Stomach (tissue), 9 donors: ENCODE data around the gene IMP4. TPM values are rescaled to one million over a fixed set of nuclear protein-coding genes. Genes with fewer than 3 reads are reported as not detected.

Experiments
- DNase-seq, 2 donors: peaks; one replicate each; pipeline versions ENCODE4 v3.0.0 to v3.0.0-alpha.2; 2013 to 2019
- H3K27ac ChIP-seq, 5 donors: fragments of 200-600 bp in 4 of 5; sonication (generic) in 4 of 5; one replicate each; pipeline ENCODE4 v1.5.1; 2013 to 2019; ENCODE audit warnings: mild to moderate bottlenecking in 1 of 5, moderate library complexity in 1 of 5
- H3K27me3 ChIP-seq, 3 donors: fragments of 200-600 bp; sonication (generic); one replicate each; pipeline ENCODE4 v1.5.1; 2017 to 2019; ENCODE audit warnings: mixed run types in 1 of 3
- H3K36me3 ChIP-seq, 4 donors: fragments of 200-600 bp; sonication (generic); 1 replicate in 3 of 4; 2 replicates in 1 of 4; pipeline ENCODE4 v1.5.1; 2016 to 2019
- H3K4me1 ChIP-seq, 4 donors: fragments of 200-600 bp; sonication (generic); one replicate each; pipeline ENCODE4 v1.5.1; 2016 to 2019
- H3K4me3 ChIP-seq, 4 donors: fragments of 200-600 bp; sonication (generic) in 3 of 4; one replicate each; pipeline ENCODE4 v1.5.1; 2016 to 2019; ENCODE audit warnings: mild to moderate bottlenecking in 1 of 4
- H3K9me3 ChIP-seq, 4 donors: fragments of 200-600 bp; sonication (generic); one replicate each; pipeline ENCODE4 v1.5.1; 2016 to 2019
- EP300 ChIP-seq: sonication (generic); formaldehyde crosslinking; IDR thresholded peaks from one replicate; pipeline ENCODE4 v1.6.1; 2017; ENCODE audit warnings: antibody characterized with exemption
- POLR2A ChIP-seq, 4 donors: fragments of 450-650 bp; IDR thresholded peaks; one replicate each; pipeline ENCODE4 v1.6.1; 2016; ENCODE audit warnings: antibody characterized with exemption in 4 of 4, control low read depth in 2 of 4, mild to moderate bottlenecking in 1 of 4, moderate library complexity in 1 of 4
- POLR2AphosphoS5 ChIP-seq, 3 donors: sonication (generic); formaldehyde crosslinking; IDR thresholded peaks; one replicate each; pipeline ENCODE4 v1.6.1; 2016; ENCODE audit warnings: antibody characterized with exemption in 3 of 3
- WGBS, 5 donors: extraction: QIAGEN DNeasy Blood & Tissue Kit in 3 of 5; methylation state at CpG; one replicate each; pipeline versions ENCODE4 v1.1.5 to v1.1.7; 2013 to 2018; 5-methylcytosine and 5-hydroxymethylcytosine counted together
- intact Hi-C: fragments of 100-400 bp; cut with DNase I; formaldehyde crosslinking; loops from one replicate; pipeline ENCODE4 v1.15.1; 2023; ENCODE audit warnings: low total_unique reads
- polyA plus RNA-seq, 3 donors: library from polyadenylated mRNA; stranded (reverse); fragments of 200-250 nt; gene quantifications; one replicate each; pipeline ENCODE4 v1.2.3, GENCODE V29; 2013
- total RNA-seq, 5 donors: library from RNA; depleted of rRNA; stranded (reverse); fragments of >200 nt; gene quantifications; one replicate each; pipeline versions ENCODE4 v1.1.0 to v1.2.3, GENCODE V29; 2014 to 2016
- TF ChIP-seq, protein P1 (sequence below), 7 experiments: fragments of 450-650 bp in 4 of 7; fragments of 200-600 bp in 3 of 7; sonication (generic) in 3 of 7; IDR thresholded peaks; one replicate each; pipeline ENCODE4 v1.5.1; 2016 to 2019; ENCODE audit warnings: antibody characterized with exemption in 7 of 7, control low read depth in 2 of 7, mild to moderate bottlenecking in 1 of 7
- donor health status: healthy with polysubstance abuse.
- donor health status: Bipolar disorder and iron deficiency.
- donor health status: healthy.

The IMP4 gene
- total and polyA plus RNA-seq, 8 donors, result 14.2 to 128 (median 71.2) TPM

- H3K4me1 ChIP-seq, result peaks cover 16 to 56% (median 43%) of the 10 kb centered on the region in 4 donors
- no peaks in the 10 kb centered on the region for H3K9me3 ChIP-seq
- intact Hi-C loops, result no loop called here
- H3K27me3 ChIP-seq, result no peaks in the 10 kb centered on the region
- no peak for DNase-seq
- peaks cover 0 to 22% (median 18%) of the 10 kb centered on the region in 4 donors for H3K36me3 ChIP-seq
- 93 to 98% (median 95%) methylated on average over 19 of the region's 19 CpGs for WGBS, 5 donors
- TF ChIP-seq EP300 (no peak), POLR2AphosphoS5 (IDR thresholded peaks at IDR 0.05) (no peak), POLR2A (IDR thresholded peaks at IDR 0.05) (no peak)
- TF ChIP-seq, protein P1, sequence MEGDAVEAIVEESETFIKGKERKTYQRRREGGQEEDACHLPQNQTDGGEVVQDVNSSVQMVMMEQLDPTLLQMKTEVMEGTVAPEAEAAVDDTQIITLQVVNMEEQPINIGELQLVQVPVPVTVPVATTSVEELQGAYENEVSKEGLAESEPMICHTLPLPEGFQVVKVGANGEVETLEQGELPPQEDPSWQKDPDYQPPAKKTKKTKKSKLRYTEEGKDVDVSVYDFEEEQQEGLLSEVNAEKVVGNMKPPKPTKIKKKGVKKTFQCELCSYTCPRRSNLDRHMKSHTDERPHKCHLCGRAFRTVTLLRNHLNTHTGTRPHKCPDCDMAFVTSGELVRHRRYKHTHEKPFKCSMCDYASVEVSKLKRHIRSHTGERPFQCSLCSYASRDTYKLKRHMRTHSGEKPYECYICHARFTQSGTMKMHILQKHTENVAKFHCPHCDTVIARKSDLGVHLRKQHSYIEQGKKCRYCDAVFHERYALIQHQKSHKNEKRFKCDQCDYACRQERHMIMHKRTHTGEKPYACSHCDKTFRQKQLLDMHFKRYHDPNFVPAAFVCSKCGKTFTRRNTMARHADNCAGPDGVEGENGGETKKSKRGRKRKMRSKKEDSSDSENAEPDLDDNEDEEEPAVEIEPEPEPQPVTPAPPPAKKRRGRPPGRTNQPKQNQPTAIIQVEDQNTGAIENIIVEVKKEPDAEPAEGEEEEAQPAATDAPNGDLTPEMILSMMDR (IDR thresholded peaks at IDR 0.05), result no peak
- H3K4me3 ChIP-seq, result no peak overlapping the region
- no peak overlapping the region for H3K27ac ChIP-seq
Observed at GRCh38 chr2:130375291-130376266, 32.9 kb downstream of the IMP4 start.

GRCh38 chr2:130376433-130377293 lies 34.0 kb downstream of the IMP4 start:
- Histone ChIP-seq H3K4me1 (peaks cover 7 to 54% (median 35%) of the 10 kb centered on the region in 4 donors), H3K36me3 (peaks cover 0 to 20% (median 17%) of the 10 kb centered on the region in 4 donors), H3K27me3 (no peaks in the 10 kb centered on the region), H3K27ac (no peak overlapping the region), H3K9me3 (no peaks in the 10 kb centered on the region), H3K4me3 (no peak overlapping the region)
- WGBS, 5 donors, result 69 to 80% (median 74%) methylated on average over 10 to 11 of the region's 11 CpGs
- TF ChIP-seq POLR2AphosphoS5 (IDR thresholded peaks at IDR 0.05) (no peak), EP300 (no peak), POLR2A (IDR thresholded peaks at IDR 0.05) (no peak)
- TF ChIP-seq, protein P1 (IDR thresholded peaks at IDR 0.05), result no peak
- intact Hi-C loops, result no loop called here
- no peak for DNase-seq

GRCh38 chr2:130377491-130377890 lies 34.8 kb downstream of the IMP4 start:
- H3K27me3 ChIP-seq, result no peaks in the 10 kb centered on the region
- no peak for TF ChIP-seq EP300
- TF ChIP-seq POLR2A (IDR thresholded peaks at IDR 0.05), result no peak
- no peak for TF ChIP-seq POLR2AphosphoS5 (IDR thresholded peaks at IDR 0.05)
- TF ChIP-seq, protein P1 (IDR thresholded peaks at IDR 0.05), result no peak
- H3K9me3 ChIP-seq, result no peaks in the 10 kb centered on the region
- no peak for DNase-seq
- intact Hi-C loops, result no loop called here
- H3K4me1 ChIP-seq, result peaks cover 7 to 52% (median 33%) of the 10 kb centered on the region in 4 donors
- H3K4me3 ChIP-seq, result no peak overlapping the region
- peaks cover 0 to 22% (median 17%) of the 10 kb centered on the region in 4 donors for H3K36me3 ChIP-seq
- 83 to 96% (median 87%) methylated on average over 5 of the region's 5 CpGs for WGBS, 5 donors
- H3K27ac ChIP-seq, result no peak overlapping the region
